Pulmonary artery endothelial cell (primary cell): ENCODE data around the gene PLPPR2. TPM values are rescaled to one million over a fixed set of nuclear protein-coding genes. Genes with fewer than 3 reads are reported as not detected.
"Not testable (repeated sequence)": the region's sequence is repeated elsewhere in the genome, so short reads cannot be mapped to it uniquely, and the experiment has no call there.

Experiments used
- DNase-seq: peaks from one replicate; pipeline ENCODE4 v3.0.0-alpha.2; 2011; ENCODE audit warnings: low read depth, low spot score
- total RNA-seq: library from RNA; depleted of rRNA; stranded (reverse); fragments of >200 nt; gene quantifications from 2 replicates; pipeline ENCODE4 v1.2.3, GENCODE V29; 2014

Gene PLPPR2
- total RNA-seq, 1 donor from 2014 or later: 7.6 TPM

- no peak for DNase-seq
Measured at GRCh38 chr19:11397089-11397610, 41.9 kb downstream of the PLPPR2 start.

DNA sequence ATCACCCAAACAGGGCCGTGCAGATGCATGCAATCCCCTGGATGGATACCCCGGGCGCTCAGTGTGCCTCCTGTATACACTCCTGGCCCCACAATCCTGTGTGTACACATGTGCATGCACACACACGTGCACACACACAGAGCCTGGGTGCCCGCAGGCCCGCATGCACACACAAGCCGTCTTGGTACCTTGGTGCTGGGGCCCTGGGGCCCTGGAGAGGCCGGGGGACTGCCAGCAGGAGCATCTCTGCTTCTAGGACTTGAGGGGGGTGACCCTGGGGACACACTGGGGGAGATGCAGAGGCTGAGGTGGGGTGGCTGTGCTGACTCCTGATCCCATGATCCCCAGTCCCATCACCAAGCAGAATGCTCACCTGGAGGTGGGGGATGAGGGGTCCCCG lies 44.4 kb downstream of the PLPPR2 start:
- no peak for DNase-seq

- no peak for DNase-seq
Measured at GRCh38 chr19:11400798-11401197, 45.6 kb downstream of the PLPPR2 start.

DNA sequence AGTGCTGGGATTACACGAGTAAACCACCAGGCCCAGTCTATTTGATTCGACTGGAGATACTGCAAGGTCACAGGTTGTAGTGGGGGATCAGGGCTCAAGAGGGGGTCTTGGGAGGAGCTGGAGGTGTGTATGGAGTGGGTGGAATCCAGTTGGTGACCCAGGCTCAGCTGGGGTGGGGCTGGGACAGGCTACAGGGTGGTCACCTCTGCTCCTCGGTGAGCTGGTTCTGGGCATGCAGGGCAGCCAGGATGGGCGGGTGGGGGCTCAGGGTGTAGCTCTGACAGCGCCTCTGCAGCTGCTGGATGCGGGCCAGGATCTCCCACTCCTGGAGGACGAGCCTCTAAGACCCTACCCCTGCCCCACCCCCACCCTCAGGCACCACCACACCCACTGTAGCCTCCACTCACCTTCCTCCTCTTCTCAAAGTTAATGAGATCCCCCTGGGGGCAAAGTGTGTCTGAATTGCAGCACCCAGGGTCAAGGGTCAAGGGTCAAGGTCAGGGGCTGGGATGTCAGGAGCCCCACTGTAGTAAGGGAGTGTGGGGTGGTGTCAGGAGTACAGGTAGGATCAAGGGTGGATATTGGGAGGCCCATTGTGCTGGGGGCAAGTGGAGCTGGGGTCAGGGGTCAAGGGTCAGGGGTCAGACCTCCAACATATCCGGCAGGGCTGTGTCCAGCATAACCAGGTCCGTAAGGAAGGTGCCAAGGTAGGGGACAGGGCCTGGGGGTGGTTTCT lies 46.7 kb downstream of the PLPPR2 start:
- DNase-seq: no peak

GRCh38 chr19:11404588-11405222 lies 49.5 kb downstream of the PLPPR2 start:
- DNase-seq: no peak

GRCh38 chr19:11405846-11406643 lies 50.8 kb downstream of the PLPPR2 start:
- DNase-seq: no peak

- not testable (repeated sequence) for DNase-seq
Measured at GRCh38 chr19:11406703-11407236, 51.5 kb downstream of the PLPPR2 start.

DNA sequence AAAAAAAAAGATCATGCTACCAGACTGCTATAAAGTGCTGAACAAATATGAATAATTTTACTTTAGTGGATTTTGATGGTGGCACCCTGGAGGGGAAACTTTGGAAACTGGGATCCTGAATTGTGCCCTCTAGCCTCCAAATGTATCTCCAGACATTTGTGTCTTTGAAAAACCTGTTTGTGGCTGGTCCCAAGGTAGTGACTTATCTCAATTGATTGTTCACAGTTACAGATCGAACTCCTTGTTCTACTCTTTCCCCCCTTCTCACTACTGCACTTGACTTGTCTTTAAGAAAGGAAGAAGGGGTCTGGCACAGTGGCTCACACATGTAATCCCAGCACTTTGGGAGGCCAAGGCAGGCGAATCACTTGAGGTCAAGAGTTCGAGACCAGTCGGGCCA lies 53.4 kb downstream of the PLPPR2 start:
- no peak for DNase-seq

GRCh38 chr19:11410682-11411081 lies 55.5 kb downstream of the PLPPR2 start:
- no peak for DNase-seq

GRCh38 chr19:11414544-11414943 lies 59.3 kb downstream of the PLPPR2 start:
- DNase-seq: no peak

Other genes with a start within 250 kb of the PLPPR2 start
- gene SPC24, start 199.7 kb upstream of the PLPPR2 start, total RNA-seq: 108 and 116 TPM in 2 replicates
- gene KANK2, start 157.9 kb upstream of the PLPPR2 start, total RNA-seq: 52.2 and 62.8 TPM in 2 replicates
- not detected in 2 replicates for gene ANGPTL8, start 115.8 kb upstream of the PLPPR2 start, total RNA-seq
- gene DOCK6, start 92.9 kb upstream of the PLPPR2 start, total RNA-seq: 53.3 and 66.8 TPM in 2 replicates
- not detected in 2 replicates for gene TSPAN16, start 59.3 kb upstream of the PLPPR2 start, total RNA-seq
- 47.1 and 60.7 TPM in 2 replicates for gene RAB3D, start 15.8 kb upstream of the PLPPR2 start, total RNA-seq
- 57.1 and 64.0 TPM in 2 replicates for gene TMEM205, start 9.2 kb upstream of the PLPPR2 start, total RNA-seq
- 8.2 and 10.6 TPM in 2 replicates for gene CCDC159, start 8.9 kb upstream of the PLPPR2 start, total RNA-seq
- 0.73 and 0.78 TPM in 2 replicates for gene SWSAP1, start 19.2 kb downstream of the PLPPR2 start, total RNA-seq
- gene EPOR, start 28.9 kb downstream of the PLPPR2 start, total RNA-seq: 7.9 and 8.5 TPM in 2 replicates
- gene RGL3, start 63.9 kb downstream of the PLPPR2 start, total RNA-seq: 0.66 and 2.6 TPM in 2 replicates
- gene ODAD3, start 79.7 kb downstream of the PLPPR2 start, total RNA-seq: 0.13 and 0.18 TPM in 2 replicates
- 154 and 185 TPM in 2 replicates for gene PRKCSH, start 80.2 kb downstream of the PLPPR2 start, total RNA-seq
- gene ELAVL3, start 125.6 kb downstream of the PLPPR2 start, total RNA-seq: not detected in 2 replicates
- gene ZNF653, start 150.4 kb downstream of the PLPPR2 start, total RNA-seq: 5.5 and 6.0 TPM in 2 replicates
- 34.9 and 55.2 TPM in 2 replicates for gene ECSIT, start 173.7 kb downstream of the PLPPR2 start, total RNA-seq
- 0.07 and 0.35 TPM in 2 replicates for gene CNN1, start 183.4 kb downstream of the PLPPR2 start, total RNA-seq
- gene ELOF1, start 203.8 kb downstream of the PLPPR2 start, total RNA-seq: 29.5 and 31.8 TPM in 2 replicates
- gene ACP5, start 222.2 kb downstream of the PLPPR2 start, total RNA-seq: 1.2 TPM in 1 of 2 replicates, not detected in the other
- 18.8 and 20.5 TPM in 2 replicates for gene ZNF627, start 242.1 kb downstream of the PLPPR2 start, total RNA-seq